ENCODE measurements around the gene CADM3.

DNA sequence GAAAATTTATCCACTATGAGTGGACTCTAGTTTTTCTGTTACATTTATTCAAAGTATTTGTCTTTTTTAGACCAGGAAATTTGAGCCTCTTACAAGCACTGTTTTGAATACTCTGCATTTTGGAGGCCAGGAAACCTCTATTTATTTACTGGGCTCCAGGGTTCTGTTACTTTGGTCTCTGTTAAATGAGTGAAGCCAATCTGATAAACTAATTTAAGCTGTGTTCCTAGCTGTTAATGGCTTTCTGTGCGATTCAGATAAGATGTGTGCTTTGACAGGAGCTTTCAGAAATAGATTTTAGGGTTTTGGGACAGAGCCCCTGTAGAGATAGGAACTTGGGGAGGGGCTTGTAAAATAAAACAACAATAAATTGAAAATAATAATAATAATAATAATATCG lies 57.1 kb downstream of the CADM3 start:
- TF ChIP-seq, protein P1, sequence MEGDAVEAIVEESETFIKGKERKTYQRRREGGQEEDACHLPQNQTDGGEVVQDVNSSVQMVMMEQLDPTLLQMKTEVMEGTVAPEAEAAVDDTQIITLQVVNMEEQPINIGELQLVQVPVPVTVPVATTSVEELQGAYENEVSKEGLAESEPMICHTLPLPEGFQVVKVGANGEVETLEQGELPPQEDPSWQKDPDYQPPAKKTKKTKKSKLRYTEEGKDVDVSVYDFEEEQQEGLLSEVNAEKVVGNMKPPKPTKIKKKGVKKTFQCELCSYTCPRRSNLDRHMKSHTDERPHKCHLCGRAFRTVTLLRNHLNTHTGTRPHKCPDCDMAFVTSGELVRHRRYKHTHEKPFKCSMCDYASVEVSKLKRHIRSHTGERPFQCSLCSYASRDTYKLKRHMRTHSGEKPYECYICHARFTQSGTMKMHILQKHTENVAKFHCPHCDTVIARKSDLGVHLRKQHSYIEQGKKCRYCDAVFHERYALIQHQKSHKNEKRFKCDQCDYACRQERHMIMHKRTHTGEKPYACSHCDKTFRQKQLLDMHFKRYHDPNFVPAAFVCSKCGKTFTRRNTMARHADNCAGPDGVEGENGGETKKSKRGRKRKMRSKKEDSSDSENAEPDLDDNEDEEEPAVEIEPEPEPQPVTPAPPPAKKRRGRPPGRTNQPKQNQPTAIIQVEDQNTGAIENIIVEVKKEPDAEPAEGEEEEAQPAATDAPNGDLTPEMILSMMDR (conservative IDR thresholded peaks at IDR 0.05) = no peak
- TF ChIP-seq EZH2 (IDR thresholded peaks at IDR 0.05; ENCODE audit: low read depth) = no peak

Measured in PC-9 (cell line).